GM21717 (cell line): Measurements from ENCODE around the gene SOX1.

Source experiments
- ATAC-seq: cut with Tn5 transposase; IDR thresholded peaks from one replicate; pipeline ENCODE4 v1.9.1; 2021; ENCODE audit warnings: mild to moderate bottlenecking, moderate library complexity; ENCODE audit not compliant: unreplicated experiment

The SOX1 gene

GRCh38 chr13:112071723-112072533 lies 5.0 kb downstream of the SOX1 start:
- ATAC-seq: no peak

- ATAC-seq: no peak
These were observed 5.7 kb downstream of the SOX1 start for GRCh38 chr13:112072534-112073244.

- no peak for ATAC-seq
These were observed 6.5 kb downstream of the SOX1 start for GRCh38 chr13:112073245-112074138.

- no peak for ATAC-seq
These were observed 7.4 kb downstream of the SOX1 start for GRCh38 chr13:112074139-112074865.

- ATAC-seq: no peak
These were observed 10.8 kb downstream of the SOX1 start for GRCh38 chr13:112077729-112078128.

- ATAC-seq: no peak
These were observed 11.3 kb downstream of the SOX1 start for GRCh38 chr13:112078216-112078615.

- no peak for ATAC-seq
These were observed 12.1 kb downstream of the SOX1 start for GRCh38 chr13:112078879-112079531.

- no peak for ATAC-seq
These were observed 12.7 kb downstream of the SOX1 start for GRCh38 chr13:112079696-112080095.

GRCh38 chr13:112083971-112084370 lies 17.0 kb downstream of the SOX1 start:
- no peak for ATAC-seq

GRCh38 chr13:112092453-112092852 lies 25.5 kb downstream of the SOX1 start:
- no peak for ATAC-seq

GRCh38 chr13:112095354-112095753 lies 28.4 kb downstream of the SOX1 start:
- no peak for ATAC-seq

GRCh38 chr13:112096959-112097358 lies 30.0 kb downstream of the SOX1 start:
- ATAC-seq: no peak

GRCh38 chr13:112097770-112098169 lies 30.8 kb downstream of the SOX1 start:
- ATAC-seq: no peak

GRCh38 chr13:112098699-112099098 lies 31.8 kb downstream of the SOX1 start:
- no peak for ATAC-seq

- no peak for ATAC-seq
These were observed 34.5 kb downstream of the SOX1 start for GRCh38 chr13:112101360-112101930.

GRCh38 chr13:112102243-112102642 lies 35.3 kb downstream of the SOX1 start:
- ATAC-seq: no peak

- ATAC-seq: no peak
These were observed 36.4 kb downstream of the SOX1 start for GRCh38 chr13:112103260-112103838.

- no peak for ATAC-seq
These were observed 37.3 kb downstream of the SOX1 start for GRCh38 chr13:112103961-112104880.
